Stimulated activated CD4-positive, alpha-beta T cell treated with anti-CD3 and anti-CD28 coated beads, Interleukin-12 subunit alpha, Interleukin-12 subunit beta, amount 100 ng/mL, for 4 hours (primary cell): ENCODE results near the gene DYNC1I2.

Experiments
- DNase-seq: peaks from one replicate; pipeline ENCODE4 v3.0.0-alpha.2; 2020

DYNC1I2 gene

DNA sequence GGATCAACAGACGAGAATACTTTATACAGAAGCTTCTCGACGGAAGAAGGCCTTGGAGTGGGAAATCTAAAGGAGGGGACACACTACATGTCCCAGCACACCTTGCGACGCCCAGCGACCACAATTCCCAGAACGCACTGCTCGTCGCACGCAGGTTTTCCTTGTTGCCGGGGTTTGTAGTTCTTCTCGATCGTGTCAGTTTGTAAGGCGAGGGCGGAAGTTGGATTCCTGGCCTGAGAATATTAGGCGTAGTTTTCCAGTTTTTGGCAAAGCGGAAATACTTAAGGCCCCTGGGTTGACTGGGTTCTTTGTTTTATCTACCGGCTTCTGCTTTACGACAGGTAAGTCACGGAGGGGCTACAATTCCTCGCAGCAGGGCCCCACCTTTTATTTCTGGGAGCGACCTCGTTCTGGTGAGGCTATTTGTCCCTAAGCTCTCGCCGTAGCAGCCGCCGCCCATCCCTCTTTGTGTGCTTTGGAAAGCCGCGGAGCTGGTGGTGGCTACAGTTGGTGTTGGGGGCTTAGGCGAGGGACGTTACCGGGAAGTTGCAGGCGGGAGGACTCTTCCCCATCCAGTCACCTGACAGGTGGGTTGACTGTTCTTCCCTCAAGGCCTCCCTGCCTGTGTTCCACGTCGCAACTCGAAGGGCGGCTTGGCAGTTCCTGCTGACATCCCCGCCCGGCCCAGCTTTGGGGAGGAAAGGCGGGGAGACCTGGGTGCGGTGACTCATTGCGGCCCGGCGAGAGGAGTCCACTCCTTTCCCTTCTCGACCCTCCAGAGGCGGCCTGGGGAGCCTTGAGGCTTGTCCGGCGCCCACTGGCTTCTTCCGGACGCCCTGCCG is at the start of gene DYNC1I2:
Gene DYNC1I2, plus strand, starts transcription at position 183 of the 842 bp plus-strand sequence. CDS start 2,687 bp downstream, outside the sequence.
- peak; percentile 72 for DNase-seq

DNA sequence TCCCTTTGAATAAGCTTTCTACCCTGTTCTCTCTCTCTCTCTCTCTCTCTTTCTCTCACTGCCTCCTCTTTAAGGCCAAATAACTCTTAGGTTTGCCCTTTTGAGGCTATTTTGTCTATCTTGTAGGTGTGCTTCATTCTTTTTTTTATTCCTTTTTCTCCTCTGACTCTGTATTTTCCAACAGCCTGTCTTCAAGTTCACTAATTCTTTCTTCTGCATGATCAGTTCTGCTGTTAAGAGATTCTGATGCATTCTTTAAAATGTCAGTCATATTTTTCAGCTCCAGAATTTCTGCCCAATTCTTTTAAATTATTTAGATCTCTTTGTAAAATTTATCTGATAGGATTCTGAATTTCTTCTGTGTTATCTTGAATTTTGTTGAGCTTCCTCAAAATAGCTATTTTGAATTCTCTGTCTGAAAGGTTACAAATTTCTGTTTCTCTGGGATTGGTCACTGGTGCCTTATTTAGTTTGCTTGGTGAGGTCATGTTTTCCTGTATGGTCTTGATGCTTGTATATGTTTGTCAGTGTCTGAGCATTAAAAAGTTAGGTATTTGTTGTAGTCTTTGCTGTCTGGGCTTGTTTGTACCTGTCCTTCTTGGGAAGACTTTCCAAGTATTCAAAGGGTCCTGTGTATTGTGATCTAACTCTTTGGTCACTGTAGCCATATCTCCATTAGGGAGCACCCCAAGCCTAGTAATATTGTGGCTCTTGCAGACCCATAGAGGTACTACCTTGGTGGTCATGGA is 35.4 kb upstream of the DYNC1I2 start:
- no peak for DNase-seq

DNA sequence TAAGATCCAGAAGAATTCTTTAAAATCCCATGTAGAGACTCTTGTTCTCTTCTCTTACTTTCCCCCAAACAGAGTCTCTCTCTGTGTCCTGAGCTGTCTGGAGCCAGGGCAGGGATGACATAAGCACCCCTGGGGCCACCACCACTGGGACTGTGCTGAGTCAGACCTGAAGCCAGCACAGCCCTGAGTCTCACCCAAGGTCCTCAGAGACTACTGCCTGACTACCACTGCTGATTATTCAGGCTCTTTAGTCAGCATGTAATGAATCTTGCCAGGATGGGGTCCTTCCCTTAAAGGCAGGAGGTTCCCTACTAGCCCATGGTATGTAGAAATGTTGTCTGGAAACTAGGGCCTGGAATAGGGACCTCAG is 34.9 kb upstream of the DYNC1I2 start:
- no peak for DNase-seq

DNA sequence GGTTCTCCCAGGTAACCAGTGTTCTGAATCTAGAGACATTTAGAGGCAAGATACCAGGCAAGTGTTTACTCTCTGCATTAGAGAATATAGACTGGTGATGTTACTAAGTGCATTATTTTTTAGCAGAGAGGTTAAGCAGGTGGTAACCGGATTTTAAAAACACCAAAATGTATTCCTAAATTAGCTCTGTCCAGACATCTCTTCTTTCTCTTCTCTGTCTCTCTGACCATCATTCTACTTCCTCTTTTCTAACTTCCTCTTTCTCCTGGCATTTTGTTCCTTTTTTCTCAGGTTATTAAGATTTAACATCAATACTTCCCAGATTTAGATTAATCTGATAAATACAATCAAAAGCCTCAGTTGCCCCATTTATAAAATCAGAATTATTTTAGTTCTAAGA is 31.7 kb upstream of the DYNC1I2 start:
- no peak for DNase-seq

DNA sequence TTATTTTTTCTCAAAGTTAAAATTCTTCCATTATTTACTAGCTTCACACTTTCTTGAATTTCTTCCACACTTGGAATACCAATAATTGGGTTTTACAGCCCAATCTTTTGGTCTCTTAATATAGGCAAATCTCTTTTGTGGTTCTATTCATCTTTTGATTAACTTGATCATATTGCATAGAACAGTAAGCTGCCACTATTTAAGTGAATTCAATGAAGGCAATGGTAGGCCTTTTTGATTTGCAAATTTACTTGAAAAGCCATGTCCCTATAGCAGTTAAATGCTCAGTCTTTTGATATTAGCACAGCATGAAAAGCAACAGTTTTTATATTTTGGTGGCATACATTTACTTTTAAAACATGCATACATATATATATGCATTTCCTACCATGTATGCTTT is 20.2 kb upstream of the DYNC1I2 start:
- no peak for DNase-seq

DNA sequence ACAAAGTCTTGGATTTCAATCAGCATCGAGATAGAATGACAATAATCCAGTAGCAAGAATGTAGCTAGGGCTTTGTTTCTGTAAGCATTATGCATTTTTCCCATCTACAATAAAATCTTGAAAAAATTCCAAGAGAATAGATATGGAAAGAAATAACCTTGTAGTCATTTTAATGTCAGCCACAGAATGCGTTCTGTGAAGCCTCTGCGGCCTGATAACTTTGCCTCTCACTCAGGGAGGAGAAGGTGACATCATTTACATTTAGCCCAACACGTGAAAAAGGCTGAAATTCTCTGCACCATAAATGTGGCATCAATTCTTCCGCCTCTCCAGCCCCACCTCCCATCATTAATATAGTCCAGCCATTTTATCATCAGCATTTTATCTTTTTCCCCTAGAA is 19.1 kb upstream of the DYNC1I2 start:
- no peak for DNase-seq

DNA sequence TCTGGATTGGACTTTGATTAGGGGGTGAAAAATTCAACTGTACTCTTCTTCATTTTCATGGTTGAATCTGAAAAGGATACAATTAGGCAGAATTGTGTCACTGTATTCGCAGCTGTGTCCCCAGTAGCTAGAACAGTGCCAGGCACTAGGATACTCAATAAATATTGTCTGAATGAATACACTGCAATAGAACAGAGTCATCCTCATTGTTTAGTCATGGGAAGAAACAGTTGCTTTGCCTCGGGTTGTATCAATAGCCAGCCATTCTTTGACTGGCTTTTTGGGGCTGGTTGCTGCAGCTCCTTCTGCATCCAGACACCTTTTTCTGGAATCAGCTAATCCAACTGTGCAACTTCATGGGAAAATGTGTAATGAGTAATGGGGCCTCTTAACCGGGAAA is 18.1 kb upstream of the DYNC1I2 start:
- DNase-seq, result no peak

DNA sequence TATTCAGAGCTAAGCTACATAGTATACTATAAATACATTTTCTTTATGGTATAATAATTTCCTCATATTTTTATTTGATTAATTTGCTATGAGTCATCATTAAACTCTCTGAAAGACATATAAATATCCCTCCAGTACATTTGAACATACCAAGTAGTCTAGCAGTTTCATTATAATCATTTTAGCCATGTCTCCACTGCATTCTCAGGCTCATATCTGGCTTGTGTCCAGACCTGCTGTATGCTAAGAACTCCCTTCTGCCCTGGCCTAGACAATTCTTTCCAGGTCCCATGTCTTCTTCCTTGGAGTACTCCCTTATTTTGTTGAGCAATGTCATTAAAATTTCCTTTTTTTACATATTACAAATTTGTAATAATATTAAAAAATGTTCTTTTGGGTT is 16.6 kb upstream of the DYNC1I2 start:
- no peak for DNase-seq

DNA sequence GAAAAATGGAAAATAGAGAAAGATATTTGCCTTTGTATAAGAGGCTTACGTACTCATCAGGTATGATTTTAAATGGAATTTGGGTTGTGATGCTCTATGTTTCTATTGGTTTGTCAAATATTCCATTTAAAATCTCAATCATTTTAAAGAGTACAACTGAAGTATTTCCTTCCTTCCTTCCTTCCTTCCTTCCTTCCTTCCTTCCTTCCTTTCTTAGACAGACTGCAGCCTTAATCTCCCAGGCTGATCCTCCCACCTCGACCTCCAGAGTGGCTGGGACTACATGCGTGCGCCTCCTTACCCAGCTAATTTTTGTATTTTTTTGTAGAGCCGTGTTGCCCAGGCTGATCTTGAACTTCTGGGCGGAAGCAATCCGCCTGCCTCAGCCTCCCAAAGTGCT is 15.4 kb upstream of the DYNC1I2 start:
- no peak for DNase-seq

DNA sequence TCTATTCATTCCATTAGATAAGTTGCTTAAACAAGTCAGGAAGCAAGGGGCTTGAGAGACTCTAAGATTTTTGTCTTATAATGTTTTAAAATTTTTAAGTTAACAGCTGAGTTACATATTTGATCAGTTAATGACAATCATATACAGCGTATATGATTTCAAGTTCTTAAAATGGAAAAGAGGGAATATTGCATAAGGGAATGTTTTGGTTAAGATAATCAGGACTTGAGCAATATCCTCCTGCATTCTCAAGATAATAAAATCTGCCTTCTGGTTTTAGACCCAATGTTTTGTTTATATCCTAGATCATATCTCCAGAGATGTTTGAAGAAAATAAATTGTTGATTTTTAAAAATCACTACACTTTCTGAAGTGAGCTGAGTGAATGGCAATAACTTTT is 13.4 kb upstream of the DYNC1I2 start:
- DNase-seq, result no peak

DNA sequence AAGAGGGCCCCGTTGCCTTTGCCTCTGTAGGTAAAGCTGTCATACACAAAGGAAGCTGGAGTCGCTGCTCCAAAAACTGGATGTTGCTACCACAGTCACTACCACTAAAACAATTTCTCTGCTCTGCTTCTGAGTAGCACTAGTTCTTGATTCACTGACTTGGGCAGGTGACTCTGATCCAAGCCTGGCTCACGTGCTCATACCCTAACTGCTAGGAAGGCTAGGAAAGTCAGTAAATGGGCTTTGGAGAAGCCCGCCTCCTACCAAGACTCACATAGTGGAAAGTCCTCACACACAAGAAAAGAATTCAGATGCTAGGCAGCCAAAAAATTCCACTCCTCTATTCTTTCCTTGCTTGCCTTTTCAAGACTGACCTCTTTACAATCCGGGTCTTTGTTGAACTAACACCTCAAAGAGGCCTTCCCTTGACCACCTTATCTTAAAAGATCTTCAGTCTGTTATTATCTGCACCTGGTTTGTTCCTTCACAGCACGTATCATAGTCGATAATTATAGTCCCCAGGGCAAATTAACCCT is 11.4 kb upstream of the DYNC1I2 start:
- no peak for DNase-seq

DNA sequence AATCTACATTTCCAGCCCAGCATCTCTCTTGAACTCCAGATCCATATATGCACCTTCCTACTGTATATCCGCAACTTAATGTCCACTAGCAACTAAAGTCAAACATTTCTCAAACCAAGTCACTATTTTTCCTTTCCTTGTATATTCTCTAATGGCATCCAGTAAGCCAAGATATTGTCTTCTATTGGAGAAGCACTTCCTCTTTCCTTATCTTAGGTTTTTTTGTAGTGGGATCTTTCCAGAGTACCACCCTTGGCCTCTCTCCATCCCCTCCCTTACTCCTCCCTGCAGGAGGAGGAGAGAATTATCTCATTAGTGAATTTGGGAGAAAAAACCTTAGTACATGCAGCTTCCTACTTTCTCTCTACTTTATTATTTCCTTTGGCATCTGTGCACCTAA is 8.7 kb upstream of the DYNC1I2 start:
- DNase-seq, result no peak

DNA sequence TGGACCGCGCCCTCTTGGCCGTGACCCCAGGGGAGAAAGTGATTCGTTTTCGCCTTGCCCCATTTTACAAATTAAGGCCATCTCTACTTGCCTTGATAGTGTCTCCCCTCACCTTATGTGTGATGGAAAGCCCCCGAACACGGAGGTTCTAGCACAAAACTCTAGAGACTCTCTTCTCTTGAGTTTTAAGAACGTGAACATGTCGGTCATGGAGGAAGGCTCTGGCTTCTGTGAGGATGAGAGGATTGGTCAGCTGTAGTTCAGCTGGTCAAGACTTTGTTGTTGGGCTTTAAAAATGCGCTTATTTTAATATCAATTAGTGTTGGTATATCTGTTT is 828 bp downstream of the DYNC1I2 start:
- DNase-seq, result no peak

DNA sequence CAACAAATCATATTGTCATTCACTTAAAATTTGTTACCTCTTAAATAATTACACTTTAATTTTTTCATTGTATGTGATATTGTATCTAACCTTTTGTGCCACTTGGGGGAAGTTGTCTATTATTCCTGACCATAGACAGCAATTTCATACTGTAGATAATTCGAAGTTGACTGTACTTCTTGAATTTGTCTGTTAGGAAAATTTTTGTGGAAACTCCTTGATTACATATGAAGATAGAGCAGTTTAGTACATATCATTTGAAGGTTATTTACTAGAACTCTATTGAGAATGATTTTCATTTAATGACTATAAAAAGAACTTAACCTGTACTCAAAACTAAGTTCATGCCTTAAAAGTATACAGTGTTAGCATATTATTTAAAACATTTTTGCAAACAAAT is 5.1 kb downstream of the DYNC1I2 start:
- DNase-seq, result no peak

DNA sequence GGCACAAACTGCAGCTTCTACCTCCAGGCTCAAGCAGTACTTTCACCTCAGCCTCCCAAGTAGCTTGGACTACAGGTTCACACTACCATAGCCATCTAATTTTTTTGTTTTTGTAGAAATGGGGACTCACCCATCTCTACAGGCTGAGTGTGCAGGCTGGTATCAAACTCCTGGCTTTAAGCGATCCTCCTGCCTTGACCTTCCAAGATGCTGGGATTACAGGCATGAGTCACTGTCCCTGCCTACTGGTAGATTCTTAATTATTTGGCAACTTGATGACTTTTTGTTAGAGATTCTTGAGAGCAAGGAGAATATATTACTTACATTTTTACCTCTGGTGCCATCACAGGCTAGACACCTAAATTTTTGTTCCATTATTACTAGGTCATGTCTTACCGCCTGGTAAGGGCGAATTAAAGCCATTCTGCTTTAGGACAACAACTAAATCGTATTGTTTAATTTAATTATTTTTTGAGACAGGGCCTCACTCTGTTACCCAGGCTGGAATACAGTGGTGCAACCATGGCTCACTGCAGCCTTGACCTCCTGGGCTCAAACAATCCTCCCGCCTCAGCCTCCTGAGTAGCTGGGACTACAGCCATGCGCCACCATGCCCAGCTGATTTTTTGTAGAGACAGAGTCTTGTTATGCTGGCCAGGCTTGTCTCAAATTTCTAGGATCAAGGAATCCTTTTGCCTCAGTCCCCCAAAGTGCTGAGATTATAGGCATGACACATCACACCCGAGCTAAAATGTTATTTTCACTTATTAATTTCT is 15.7 kb downstream of the DYNC1I2 start:
- no peak for DNase-seq

DNA sequence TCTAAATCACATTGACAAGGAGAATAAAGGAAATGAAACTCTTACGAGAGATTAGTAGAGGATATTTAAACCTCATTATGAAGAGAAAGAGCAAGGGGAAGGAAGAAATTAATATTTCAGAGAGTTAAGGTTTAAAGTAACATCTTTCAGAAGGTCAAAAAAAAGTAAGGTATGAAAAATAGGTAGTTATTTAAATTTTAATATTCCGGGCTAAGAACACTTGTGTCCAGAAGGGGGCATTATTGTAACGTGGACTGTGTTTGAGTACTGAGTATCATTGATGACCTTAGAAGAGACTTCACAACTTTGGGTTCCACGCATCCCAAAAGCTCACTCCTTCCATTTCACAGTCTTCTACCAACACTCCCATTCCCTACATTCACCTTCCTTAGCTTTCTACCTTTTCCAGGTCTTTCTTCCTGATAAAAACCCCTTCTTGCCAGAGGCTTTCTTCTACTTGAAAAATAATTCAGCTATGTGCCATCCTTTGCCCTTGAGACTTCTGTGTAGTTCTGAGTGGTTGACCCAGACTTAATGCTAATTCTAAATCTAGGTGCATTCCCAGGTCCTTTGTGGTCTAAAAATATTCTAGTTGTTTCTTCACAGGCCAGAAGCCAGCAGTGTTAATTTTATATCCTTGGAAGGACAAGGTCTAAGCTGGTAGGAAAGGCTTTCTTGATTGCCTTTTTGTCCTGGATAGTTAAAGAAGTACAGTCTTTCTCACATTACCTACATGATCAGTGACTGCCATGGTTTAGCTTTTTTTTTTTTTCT is 16.5 kb downstream of the DYNC1I2 start:
- DNase-seq, result no peak

DNA sequence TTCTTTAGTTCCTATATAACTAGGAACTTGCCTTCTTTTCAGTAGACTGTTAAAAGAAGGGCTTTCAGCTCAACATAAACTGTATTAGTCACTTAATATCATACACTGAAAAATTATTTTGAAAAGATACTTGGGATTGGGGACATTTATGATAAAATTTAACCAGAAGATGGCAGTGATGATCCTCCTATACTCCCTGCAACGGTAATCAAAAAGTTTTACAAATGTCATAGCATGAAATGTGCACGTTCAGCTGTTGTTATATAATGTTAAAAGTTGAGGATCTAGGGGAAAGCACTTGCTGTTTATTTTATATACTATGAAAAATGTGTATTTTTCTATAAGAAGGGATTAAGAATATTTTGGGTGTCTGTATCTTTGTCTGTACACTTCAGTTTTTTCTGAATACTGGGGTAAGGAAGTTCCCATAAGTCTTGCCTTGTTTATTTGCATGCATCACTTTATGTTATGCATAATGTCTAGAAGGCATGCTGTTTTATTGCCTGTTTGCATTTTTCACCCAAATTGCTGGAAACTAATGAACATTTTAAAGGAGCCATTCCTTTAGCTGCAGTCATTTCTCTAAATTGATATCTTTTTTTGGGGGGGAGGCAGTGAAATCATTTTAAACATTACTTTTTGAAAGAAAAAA is 19.0 kb downstream of the DYNC1I2 start:
- DNase-seq, result no peak

DNA sequence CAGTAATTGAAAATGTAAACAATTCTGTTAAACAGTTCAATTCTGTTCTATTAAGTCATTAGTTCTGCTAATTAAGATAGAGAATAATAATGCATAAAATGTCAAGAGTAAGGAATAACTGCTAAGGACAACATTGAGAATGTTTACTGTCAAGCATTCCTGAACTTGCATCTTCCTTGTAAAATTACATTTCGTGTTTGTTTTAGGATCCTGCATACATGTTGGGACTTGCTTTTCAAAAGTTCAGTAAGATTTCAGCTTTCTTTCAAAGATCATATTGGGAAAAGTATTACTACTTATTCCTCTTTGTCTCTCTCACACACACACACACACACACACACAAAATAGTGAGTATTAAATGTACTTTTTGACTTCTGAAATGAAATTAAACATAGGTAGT is 20.5 kb downstream of the DYNC1I2 start:
- no peak for DNase-seq

DNA sequence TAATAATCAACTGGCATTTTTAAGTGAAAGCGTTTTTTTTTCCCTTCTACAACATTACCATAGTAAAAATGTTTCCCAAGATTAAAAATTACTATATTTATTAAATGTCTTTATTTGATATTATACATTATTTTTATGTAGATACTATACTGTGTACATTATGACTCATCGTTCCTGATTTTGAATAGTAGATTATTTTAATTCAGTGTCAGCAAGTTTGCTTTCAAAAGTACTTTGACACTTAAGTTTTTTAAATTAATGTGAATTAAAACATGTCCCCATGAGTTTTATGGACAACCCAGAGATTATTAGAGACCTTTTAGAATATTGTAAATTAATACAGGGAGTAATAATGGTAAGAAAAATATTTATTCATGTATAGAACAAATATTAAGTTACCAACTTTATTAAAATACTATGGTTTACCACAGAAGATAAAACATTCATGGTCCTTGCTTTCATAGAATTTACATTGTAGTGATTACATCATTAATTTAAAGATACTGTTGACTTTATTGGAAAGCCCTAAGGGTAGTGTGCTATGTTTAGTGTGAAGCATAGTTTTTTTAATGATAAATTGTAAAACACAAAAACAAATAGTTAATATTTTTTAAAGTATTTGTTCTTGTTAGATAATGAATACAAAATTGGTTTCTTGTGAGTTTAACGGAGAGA is 21.9 kb downstream of the DYNC1I2 start:
- DNase-seq, result no peak

DNA sequence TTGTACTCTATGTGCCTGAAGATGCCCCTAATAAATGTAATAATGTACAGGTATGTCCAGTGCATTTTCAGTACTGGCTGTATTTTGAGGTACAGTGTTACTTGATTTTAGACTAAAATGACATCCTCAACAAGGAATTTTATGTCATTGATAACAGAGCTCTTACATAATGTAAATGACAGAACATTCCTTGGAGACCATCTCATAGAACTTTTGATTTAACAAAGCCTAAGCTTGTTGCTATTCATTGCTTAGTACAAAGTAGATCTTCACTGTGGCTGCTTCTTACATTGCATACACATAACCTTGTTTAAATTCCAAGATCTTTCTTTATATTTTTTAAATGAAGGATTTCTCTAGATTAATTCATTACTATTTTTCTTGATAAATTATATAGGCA is 24.1 kb downstream of the DYNC1I2 start:
- DNase-seq, result no peak

DNA sequence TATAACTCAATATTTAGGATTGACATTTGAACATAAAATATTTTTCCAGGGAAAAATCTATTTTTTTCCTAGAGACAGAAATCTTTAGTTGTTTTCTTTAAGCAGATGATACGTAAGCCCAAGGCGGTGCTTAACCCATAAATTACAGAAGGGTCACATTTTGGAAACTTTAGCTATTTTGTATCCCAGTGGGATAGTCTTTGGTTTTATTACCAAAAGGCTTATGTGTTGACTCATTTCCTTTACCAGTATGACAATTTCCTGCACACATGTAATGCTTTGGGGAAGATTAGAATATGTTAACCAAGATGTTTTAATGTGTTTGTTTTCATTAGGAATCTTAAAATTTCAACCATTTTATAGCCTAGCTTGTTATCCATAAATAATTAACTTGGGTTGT is 24.8 kb downstream of the DYNC1I2 start:
- DNase-seq, result no peak

DNA sequence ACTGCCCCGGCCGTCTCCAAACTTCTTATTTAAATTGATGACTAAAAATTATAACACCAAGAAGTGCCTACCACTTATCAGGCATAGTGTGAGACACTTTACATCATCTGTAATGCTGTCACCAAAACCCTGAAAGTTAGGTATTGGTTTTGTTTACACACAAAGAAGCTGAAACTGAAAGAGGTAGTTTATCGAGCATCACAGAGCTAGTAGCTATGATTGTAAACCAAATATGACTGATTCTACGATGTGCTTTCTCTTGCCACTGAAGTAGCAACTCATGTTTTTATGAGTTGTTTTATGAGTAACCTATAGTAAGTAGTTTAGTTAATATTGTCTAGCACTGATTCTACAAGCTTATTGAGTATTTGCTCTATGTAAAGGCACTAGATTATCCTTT is 31.5 kb downstream of the DYNC1I2 start:
- DNase-seq, result no peak
